Testis (tissue), 3 donors: ENCODE measurements around the gene SLC8B1. TPM values are rescaled to one million over a fixed set of nuclear protein-coding genes. Genes with fewer than 3 reads are reported as not detected.

ENCODE experiments used
- DNase-seq: peaks from one replicate; pipeline ENCODE4 v3.0.0-alpha.2; 2019
- H3K27ac ChIP-seq, 2 donors: fragments of 200-600 bp; sonication (generic); one replicate each; pipeline ENCODE4 v1.5.1; 2019
- H3K27me3 ChIP-seq: fragments of 200-600 bp; sonication (generic); one replicate; pipeline ENCODE4 v1.5.1; 2019
- H3K36me3 ChIP-seq: fragments of 200-600 bp; sonication (generic); one replicate; pipeline ENCODE4 v1.5.1; 2017; ENCODE audit warnings: low read depth; ENCODE audit errors: missing control alignments
- H3K4me1 ChIP-seq: fragments of 200-600 bp; sonication (generic); one replicate; pipeline ENCODE4 v1.5.1; 2019
- H3K4me3 ChIP-seq, 2 donors: fragments of 200-600 bp; sonication (generic); one replicate each; pipeline ENCODE4 v1.5.1; 2017 to 2019
- H3K9me3 ChIP-seq: fragments of 200-600 bp; sonication (generic); one replicate; pipeline ENCODE4 v1.5.1; 2017
- CTCF ChIP-seq, 3 experiments: fragments of 450-650 bp in 2 of 3; fragments of 200-600 bp in 1 of 3; sonication (generic) in 1 of 3; IDR thresholded peaks; one replicate each; pipeline ENCODE4 v1.5.1; 2016 to 2019; ENCODE audit warnings: antibody characterized with exemption in 3 of 3, mild to moderate bottlenecking in 2 of 3, moderate library complexity in 1 of 3
- POLR2A ChIP-seq: fragments of 450-650 bp; IDR thresholded peaks from one replicate; pipeline ENCODE4 v1.6.1; 2017; ENCODE audit warnings: antibody characterized with exemption, mild to moderate bottlenecking, moderate library complexity
- WGBS, 2 donors: methylation state at CpG; one replicate each; pipeline ENCODE4 v1.1.5; 2018; 5-methylcytosine and 5-hydroxymethylcytosine counted together
- intact Hi-C: fragments of 100-400 bp; cut with DNase I; formaldehyde crosslinking; loops from one replicate; pipeline ENCODE4 v1.15.1; 2023; ENCODE audit warnings: low total_unique reads
- polyA plus RNA-seq: library from polyadenylated mRNA; stranded (reverse); fragments of 350-450 nt; fragmentation: Illumina TruSeq; extraction: RNeasy Lipid Tissue Mini Kit (QIAGEN cat#74804); gene quantifications from one replicate; pipeline ENCODE4 v1.2.3, GENCODE V29; 2014; ENCODE audit warnings: low read depth, low replicate concordance; ENCODE audit not compliant: insufficient read depth
- total RNA-seq, 2 donors: library from RNA; depleted of rRNA; stranded (reverse); fragments of >200 nt; gene quantifications; one replicate each; pipeline ENCODE4 v1.2.3, GENCODE V29; 2016

Gene SLC8B1
- total and polyA plus RNA-seq, 3 donors from 2014 or later = 41.2 to 88.3 (median 78.0) TPM

GRCh38 chr12:113332688-113333417 lies 2.1 kb downstream of the SLC8B1 start:
- H3K4me3 ChIP-seq = peak overlapping the region in 1 of 2 donors; percentile 92
- no peaks in the 10 kb centered on the region for H3K27me3 ChIP-seq
- H3K27ac ChIP-seq = peak overlapping the region; percentile 59 to 78
- DNase-seq = peak; percentile 28
- WGBS, 2 donors = 42 to 56% methylated on average over 10 to 17 of the region's 17 CpGs
- intact Hi-C loops = no loop called here
- no peaks in the 10 kb centered on the region for H3K36me3 ChIP-seq
- H3K4me1 ChIP-seq = peaks cover 20% of the 10 kb centered on the region
- H3K9me3 ChIP-seq = no peaks in the 10 kb centered on the region
- no peak for TF ChIP-seq CTCF (IDR thresholded peaks at IDR 0.05)
- TF ChIP-seq POLR2A = no peak

- intact Hi-C loops = no loop called here
- no peaks in the 10 kb centered on the region for H3K9me3 ChIP-seq
- H3K4me1 ChIP-seq = peaks cover 22% of the 10 kb centered on the region
- no peak overlapping the region for H3K27ac ChIP-seq
- H3K4me3 ChIP-seq = no peak overlapping the region
- H3K27me3 ChIP-seq = no peaks in the 10 kb centered on the region
- WGBS, 2 donors = 85 to 86% methylated on average over 2 of the region's 2 CpGs
- DNase-seq = no peak
- no peaks in the 10 kb centered on the region for H3K36me3 ChIP-seq
- TF ChIP-seq CTCF (IDR thresholded peaks at IDR 0.05) (no peak), POLR2A (no peak)
Measured at GRCh38 chr12:113330505-113330904, 4.4 kb downstream of the SLC8B1 start.

- no peaks in the 10 kb centered on the region for H3K27me3 ChIP-seq
- no peak overlapping the region for H3K4me3 ChIP-seq
- TF ChIP-seq POLR2A = no peak
- TF ChIP-seq CTCF (IDR thresholded peaks at IDR 0.05) = no peak
- no peaks in the 10 kb centered on the region for H3K9me3 ChIP-seq
- H3K4me1 ChIP-seq = peaks cover 22% of the 10 kb centered on the region
- no peaks in the 10 kb centered on the region for H3K36me3 ChIP-seq
- no peak overlapping the region for H3K27ac ChIP-seq
- intact Hi-C loops = no loop called here
- DNase-seq = no peak
- 95 to 100% methylated on average over 1 of the region's 1 CpG for WGBS, 2 donors
Measured at GRCh38 chr12:113329791-113330417, 5.0 kb downstream of the SLC8B1 start.

- Histone ChIP-seq H3K27me3 (no peaks in the 10 kb centered on the region), H3K27ac (peak overlapping the region in 1 of 2 donors; percentile 15), H3K4me1 (peaks cover 20% of the 10 kb centered on the region), H3K9me3 (no peaks in the 10 kb centered on the region), H3K36me3 (no peaks in the 10 kb centered on the region), H3K4me3 (no peak overlapping the region)
- intact Hi-C loops = no loop called here
- no peak for TF ChIP-seq CTCF (IDR thresholded peaks at IDR 0.05)
- TF ChIP-seq POLR2A = no peak
- 80 to 86% methylated on average over 8 to 9 of the region's 9 CpGs for WGBS, 2 donors
- DNase-seq = no peak
Measured at GRCh38 chr12:113329022-113329790, 5.7 kb downstream of the SLC8B1 start.
